Measurements from ENCODE around the gene NACC2.
"Not testable (repeated sequence)": the region's sequence is repeated elsewhere in the genome, so short reads cannot be mapped to it uniquely, and the experiment has no call there.

Gene NACC2

GRCh38 chr9:136101615-136102074, 6.6 kb upstream of the NACC2 start:
- H3K27me3 ChIP-seq (ENCODE audit: insufficient read depth, low read length); H2AK5ac ChIP-seq (ENCODE audit: low read length); H3K9me3 ChIP-seq (ENCODE audit: insufficient read depth, low read depth, low read length); H4K12ac ChIP-seq (ENCODE audit: low read depth, low read length); H3K18ac ChIP-seq (ENCODE audit: low read length); H3K23ac ChIP-seq (ENCODE audit: low read length); H3K4ac ChIP-seq (ENCODE audit: low read depth, low read length); H2BK5ac ChIP-seq (ENCODE audit: low read depth, low read length, poor library complexity); H4K91ac ChIP-seq (ENCODE audit: low read depth, low read length); H4K8ac ChIP-seq (ENCODE audit: low read depth, low read length); H3K4me2 ChIP-seq (ENCODE audit: low read length); H2AFZ ChIP-seq (ENCODE audit: insufficient read depth, low read length, poor library complexity); H2BK12ac ChIP-seq (ENCODE audit: low read length); H3K4me1 ChIP-seq (ENCODE audit: control insufficient read depth in 1 of 2, insufficient read depth in 2 of 2, low read length in 2 of 2); H3K14ac ChIP-seq (ENCODE audit: low read length); H2BK120ac ChIP-seq (ENCODE audit: insufficient read depth, low read length, poor library complexity); H3K9ac ChIP-seq (ENCODE audit: low read length); DNase-seq; H3K27ac ChIP-seq (ENCODE audit: low read depth, low read length); H3K4me3 ChIP-seq (ENCODE audit: low read depth, low read length); H3K36me3 ChIP-seq (ENCODE audit: control insufficient read depth in 1 of 2, insufficient read depth in 2 of 2, low read length in 2 of 2); H3K79me2 ChIP-seq (ENCODE audit: control insufficient read depth, insufficient read depth, low read length, poor library complexity): not testable (repeated sequence)
- no CpG with 5 or more reads among the region's 27 CpGs for WGBS (ENCODE audit: extremely low coverage, insufficient coverage, insufficient read length)
- H3K79me1 ChIP-seq (ENCODE audit: low read length), result peaks cover 11% of the 10 kb centered on the region

- Histone ChIP-seq H2BK120ac (ENCODE audit: insufficient read depth, low read length, poor library complexity) (no peak overlapping the region), H2BK12ac (ENCODE audit: low read length) (no peak overlapping the region), H3K36me3 (ENCODE audit: control insufficient read depth in 1 of 2, insufficient read depth in 2 of 2, low read length in 2 of 2) (no peaks in the 10 kb centered on the region), H3K14ac (ENCODE audit: low read length) (no peak overlapping the region), H4K91ac (ENCODE audit: low read depth, low read length) (no peak overlapping the region), H2AFZ (ENCODE audit: insufficient read depth, low read length, poor library complexity) (no peak overlapping the region), H3K79me1 (ENCODE audit: low read length) (peaks cover 12% of the 10 kb centered on the region), H3K4me2 (ENCODE audit: low read length) (no peak overlapping the region), H3K27me3 (ENCODE audit: insufficient read depth, low read length) (no peaks in the 10 kb centered on the region), H3K79me2 (ENCODE audit: control insufficient read depth, insufficient read depth, low read length, poor library complexity) (peaks cover 4% of the 10 kb centered on the region), H3K23ac (ENCODE audit: low read length) (no peak overlapping the region), H3K4me1 (ENCODE audit: control insufficient read depth in 1 of 2, insufficient read depth in 2 of 2, low read length in 2 of 2) (peaks cover 3 to 4% of the 10 kb centered on the region in 2 experiments), H3K27ac (ENCODE audit: low read depth, low read length) (no peak overlapping the region), H2BK5ac (ENCODE audit: low read depth, low read length, poor library complexity) (no peak overlapping the region), H3K9ac (ENCODE audit: low read length) (no peak overlapping the region), H3K9me3 (ENCODE audit: insufficient read depth, low read depth, low read length) (peaks cover 1% of the 10 kb centered on the region), H3K4me3 (ENCODE audit: low read depth, low read length) (no peak overlapping the region), H4K12ac (ENCODE audit: low read depth, low read length) (no peak overlapping the region), H3K4ac (ENCODE audit: low read depth, low read length) (no peak overlapping the region), H2AK5ac (ENCODE audit: low read length) (no peak overlapping the region), H4K8ac (ENCODE audit: low read depth, low read length) (no peak overlapping the region), H3K18ac (ENCODE audit: low read length) (no peak overlapping the region)
- DNase-seq, result no peak
- no CpG with 5 or more reads among the region's 30 CpGs for WGBS (ENCODE audit: extremely low coverage, insufficient coverage, insufficient read length)
Observed at GRCh38 chr9:136100700-136101614, 5.9 kb upstream of the NACC2 start.

GRCh38 chr9:136099542-136099941, 4.5 kb upstream of the NACC2 start:
- no peak overlapping the region for H3K27ac ChIP-seq (ENCODE audit: low read depth, low read length)
- peaks cover 1% of the 10 kb centered on the region for H3K9me3 ChIP-seq (ENCODE audit: insufficient read depth, low read depth, low read length)
- no CpG with 5 or more reads among the region's 25 CpGs for whole genome bisulfite sequencing (ENCODE audit: extremely low coverage, insufficient coverage, insufficient read length)
- H4K91ac ChIP-seq (ENCODE audit: low read depth, low read length), result no peak overlapping the region
- H2AFZ ChIP-seq (ENCODE audit: insufficient read depth, low read length, poor library complexity), result no peak overlapping the region
- no peak overlapping the region for H3K23ac ChIP-seq (ENCODE audit: low read length)
- peaks cover 5% of the 10 kb centered on the region for H3K79me2 ChIP-seq (ENCODE audit: control insufficient read depth, insufficient read depth, low read length, poor library complexity)
- no peak overlapping the region for H3K18ac ChIP-seq (ENCODE audit: low read length)
- H3K9ac ChIP-seq (ENCODE audit: low read length), result no peak overlapping the region
- H2AK5ac ChIP-seq (ENCODE audit: low read length), result no peak overlapping the region
- no peak overlapping the region for H4K12ac ChIP-seq (ENCODE audit: low read depth, low read length)
- no peak overlapping the region for H3K4me3 ChIP-seq (ENCODE audit: low read depth, low read length)
- DNase-seq, result no peak
- no peak overlapping the region for H2BK120ac ChIP-seq (ENCODE audit: insufficient read depth, low read length, poor library complexity)
- H3K4ac ChIP-seq (ENCODE audit: low read depth, low read length), result no peak overlapping the region
- H3K36me3 ChIP-seq (ENCODE audit: control insufficient read depth in 1 of 2, insufficient read depth in 2 of 2, low read length in 2 of 2), result no peaks in the 10 kb centered on the region
- no peak overlapping the region for H2BK5ac ChIP-seq (ENCODE audit: low read depth, low read length, poor library complexity)
- no peak overlapping the region for H3K4me2 ChIP-seq (ENCODE audit: low read length)
- peaks cover 12% of the 10 kb centered on the region for H3K79me1 ChIP-seq (ENCODE audit: low read length)
- H3K4me1 ChIP-seq (ENCODE audit: control insufficient read depth in 1 of 2, insufficient read depth in 2 of 2, low read length in 2 of 2), result peaks cover 6 to 8% of the 10 kb centered on the region in 2 experiments
- H3K14ac ChIP-seq (ENCODE audit: low read length), result no peak overlapping the region
- no peaks in the 10 kb centered on the region for H3K27me3 ChIP-seq (ENCODE audit: insufficient read depth, low read length)
- H2BK12ac ChIP-seq (ENCODE audit: low read length), result no peak overlapping the region
- no peak overlapping the region for H4K8ac ChIP-seq (ENCODE audit: low read depth, low read length)

GRCh38 chr9:136098844-136099243, 3.8 kb upstream of the NACC2 start:
- H3K4me1 ChIP-seq (ENCODE audit: control insufficient read depth in 1 of 2, insufficient read depth in 2 of 2, low read length in 2 of 2), result peaks cover 8 to 9% of the 10 kb centered on the region in 2 experiments
- H3K14ac ChIP-seq (ENCODE audit: low read length), result no peak overlapping the region
- no peak for DNase-seq
- peaks cover 11% of the 10 kb centered on the region for H3K79me2 ChIP-seq (ENCODE audit: control insufficient read depth, insufficient read depth, low read length, poor library complexity)
- H3K36me3 ChIP-seq (ENCODE audit: control insufficient read depth in 1 of 2, insufficient read depth in 2 of 2, low read length in 2 of 2), result no peaks in the 10 kb centered on the region
- H2BK120ac ChIP-seq (ENCODE audit: insufficient read depth, low read length, poor library complexity), result no peak overlapping the region
- H3K27ac ChIP-seq (ENCODE audit: low read depth, low read length), result no peak overlapping the region
- no peak overlapping the region for H4K91ac ChIP-seq (ENCODE audit: low read depth, low read length)
- H4K12ac ChIP-seq (ENCODE audit: low read depth, low read length), result no peak overlapping the region
- no peak overlapping the region for H3K9ac ChIP-seq (ENCODE audit: low read length)
- H3K9me3 ChIP-seq (ENCODE audit: insufficient read depth, low read depth, low read length), result peaks cover 1% of the 10 kb centered on the region
- no peak overlapping the region for H4K8ac ChIP-seq (ENCODE audit: low read depth, low read length)
- WGBS (ENCODE audit: extremely low coverage, insufficient coverage, insufficient read length), result no CpG with 5 or more reads among the region's 14 CpGs
- H3K4ac ChIP-seq (ENCODE audit: low read depth, low read length), result no peak overlapping the region
- no peak overlapping the region for H3K4me3 ChIP-seq (ENCODE audit: low read depth, low read length)
- no peak overlapping the region for H2AK5ac ChIP-seq (ENCODE audit: low read length)
- no peaks in the 10 kb centered on the region for H3K27me3 ChIP-seq (ENCODE audit: insufficient read depth, low read length)
- H3K18ac ChIP-seq (ENCODE audit: low read length), result no peak overlapping the region
- no peak overlapping the region for H3K4me2 ChIP-seq (ENCODE audit: low read length)
- no peak overlapping the region for H2AFZ ChIP-seq (ENCODE audit: insufficient read depth, low read length, poor library complexity)
- no peak overlapping the region for H3K23ac ChIP-seq (ENCODE audit: low read length)
- H3K79me1 ChIP-seq (ENCODE audit: low read length), result peaks cover 18% of the 10 kb centered on the region
- H2BK12ac ChIP-seq (ENCODE audit: low read length), result no peak overlapping the region
- no peak overlapping the region for H2BK5ac ChIP-seq (ENCODE audit: low read depth, low read length, poor library complexity)

All from trophoblast cell (in vitro differentiated cells and primary cell).